Mucosa of stomach (tissue), 1 donor: ENCODE results near the gene KRT2.

ENCODE experiments used
- H3K27me3 ChIP-seq: one replicate; pipeline ENCODE4 v1.7.0; 2013; ENCODE audit warnings: mild to moderate bottlenecking, low read length; ENCODE audit not compliant: control insufficient read depth, insufficient read depth
- H3K36me3 ChIP-seq: one replicate; pipeline ENCODE4 v1.7.0; 2013; ENCODE audit warnings: low read length; ENCODE audit not compliant: control insufficient read depth, insufficient read depth
- H3K4me1 ChIP-seq: one replicate; pipeline ENCODE4 v1.7.0; 2013; ENCODE audit warnings: mild to moderate bottlenecking, low read length; ENCODE audit not compliant: control insufficient read depth, insufficient read depth
- H3K4me3 ChIP-seq: one replicate; pipeline ENCODE4 v1.7.0; 2013; ENCODE audit warnings: low read length
- H3K9ac ChIP-seq: one replicate; pipeline ENCODE4 v1.7.0; 2013; ENCODE audit warnings: mild to moderate bottlenecking, low read length, moderate library complexity
- H3K9me3 ChIP-seq: one replicate; pipeline ENCODE4 v1.7.0; 2013; ENCODE audit warnings: mild to moderate bottlenecking, low read length, moderate library complexity; ENCODE audit not compliant: control insufficient read depth
- donor health status: Pancreatic carcinoma.

The KRT2 gene

GRCh38 chr12:52631676-52632459 is 20.1 kb downstream of the KRT2 start:
- no peak overlapping the region for H3K4me3 ChIP-seq
- H3K27me3 ChIP-seq = peaks cover 4% of the 10 kb centered on the region
- H3K36me3 ChIP-seq = no peaks in the 10 kb centered on the region
- no peaks in the 10 kb centered on the region for H3K4me1 ChIP-seq
- no peak overlapping the region for H3K9ac ChIP-seq
- H3K9me3 ChIP-seq = no peaks in the 10 kb centered on the region

GRCh38 chr12:52631264-52631663 is 20.7 kb downstream of the KRT2 start:
- Histone ChIP-seq H3K4me3 (no peak overlapping the region), H3K36me3 (no peaks in the 10 kb centered on the region)

GRCh38 chr12:52630599-52631200 is 21.3 kb downstream of the KRT2 start:
- no peaks in the 10 kb centered on the region for H3K36me3 ChIP-seq
- H3K9me3 ChIP-seq = no peaks in the 10 kb centered on the region
- H3K27me3 ChIP-seq = peaks cover 4% of the 10 kb centered on the region
- H3K4me3 ChIP-seq = no peak overlapping the region
- no peaks in the 10 kb centered on the region for H3K4me1 ChIP-seq
- no peak overlapping the region for H3K9ac ChIP-seq

More at GRCh38 chr12:52631264-52631663, 20.7 kb downstream of the KRT2 start:
- Histone ChIP-seq H3K4me1 (no peaks in the 10 kb centered on the region), H3K9me3 (no peaks in the 10 kb centered on the region), H3K9ac (no peak overlapping the region), H3K27me3 (peaks cover 4% of the 10 kb centered on the region)

- no peaks in the 10 kb centered on the region for H3K4me1 ChIP-seq
Measured at GRCh38 chr12:52630008-52630500, 22.0 kb downstream of the KRT2 start.

GRCh38 chr12:52629281-52630007 is 22.6 kb downstream of the KRT2 start:
- Histone ChIP-seq H3K4me3 (no peak overlapping the region), H3K27me3 (peaks cover 4% of the 10 kb centered on the region), H3K9ac (no peak overlapping the region), H3K4me1 (no peaks in the 10 kb centered on the region), H3K9me3 (no peaks in the 10 kb centered on the region), H3K36me3 (no peaks in the 10 kb centered on the region)

More at GRCh38 chr12:52630008-52630500, 22.0 kb downstream of the KRT2 start:
- no peaks in the 10 kb centered on the region for H3K36me3 ChIP-seq
- no peak overlapping the region for H3K4me3 ChIP-seq
- peaks cover 4% of the 10 kb centered on the region for H3K27me3 ChIP-seq
- no peaks in the 10 kb centered on the region for H3K9me3 ChIP-seq
- H3K9ac ChIP-seq = no peak overlapping the region

GRCh38 chr12:52628841-52629240 is 23.2 kb downstream of the KRT2 start:
- Histone ChIP-seq H3K4me3 (no peak overlapping the region), H3K36me3 (no peaks in the 10 kb centered on the region), H3K4me1 (no peaks in the 10 kb centered on the region), H3K9ac (no peak overlapping the region), H3K27me3 (no peaks in the 10 kb centered on the region), H3K9me3 (no peaks in the 10 kb centered on the region)

GRCh38 chr12:52628111-52628507 is 23.9 kb downstream of the KRT2 start:
- no peak overlapping the region for H3K9ac ChIP-seq
- H3K36me3 ChIP-seq = no peaks in the 10 kb centered on the region
- H3K27me3 ChIP-seq = no peaks in the 10 kb centered on the region
- no peaks in the 10 kb centered on the region for H3K4me1 ChIP-seq
- H3K4me3 ChIP-seq = no peak overlapping the region
- H3K9me3 ChIP-seq = no peaks in the 10 kb centered on the region

- Histone ChIP-seq H3K9ac (no peak overlapping the region), H3K27me3 (no peaks in the 10 kb centered on the region), H3K4me3 (no peak overlapping the region), H3K9me3 (no peaks in the 10 kb centered on the region), H3K4me1 (no peaks in the 10 kb centered on the region), H3K36me3 (no peaks in the 10 kb centered on the region)
Measured at GRCh38 chr12:52627395-52628110, 24.5 kb downstream of the KRT2 start.

- no peaks in the 10 kb centered on the region for H3K27me3 ChIP-seq
Measured at GRCh38 chr12:52622349-52622748, 29.7 kb downstream of the KRT2 start.

GRCh38 chr12:52618866-52619265 is 33.1 kb downstream of the KRT2 start:
- no peak overlapping the region for H3K4me3 ChIP-seq
- H3K27me3 ChIP-seq = peaks cover 6% of the 10 kb centered on the region
- no peaks in the 10 kb centered on the region for H3K36me3 ChIP-seq
- no peaks in the 10 kb centered on the region for H3K9me3 ChIP-seq
- no peak overlapping the region for H3K9ac ChIP-seq
- H3K4me1 ChIP-seq = no peaks in the 10 kb centered on the region

More at GRCh38 chr12:52622349-52622748, 29.7 kb downstream of the KRT2 start:
- Histone ChIP-seq H3K4me1 (no peaks in the 10 kb centered on the region), H3K9ac (no peak overlapping the region), H3K4me3 (no peak overlapping the region), H3K36me3 (no peaks in the 10 kb centered on the region), H3K9me3 (no peaks in the 10 kb centered on the region)

GRCh38 chr12:52618216-52618615 is 33.8 kb downstream of the KRT2 start, which contains the start of gene KRT73:
Gene KRT73 (minus strand): TSS chr12:52618559. CDS start chr12:52618524, 35 bp downstream.
- no peaks in the 10 kb centered on the region for H3K9me3 ChIP-seq
- no peaks in the 10 kb centered on the region for H3K36me3 ChIP-seq
- peaks cover 8% of the 10 kb centered on the region for H3K27me3 ChIP-seq
- H3K4me3 ChIP-seq = no peak within 1 kb of the TSS
- no peak within 1 kb of the TSS for H3K9ac ChIP-seq
- no peaks in the 10 kb centered on the region for H3K4me1 ChIP-seq
